ENCODE results near the gene IL13RA1. TPM values are rescaled to one million over a fixed set of nuclear protein-coding genes. Genes with fewer than 3 reads are reported as not detected.
"Not testable (repeated sequence)": the region's sequence is repeated elsewhere in the genome, so short reads cannot be mapped to it uniquely, and the experiment has no call there.

Gene IL13RA1
- total RNA-seq, 4 donors from 2014 or later: 13.9 to 89.6 (median 70.2) TPM

GRCh38 chrX:118802857-118803256 is 75.5 kb downstream of the IL13RA1 start:
- no peaks in the 10 kb centered on the region for H3K27me3 ChIP-seq
- no peaks in the 10 kb centered on the region for H3K4me1 ChIP-seq
- in situ Hi-C loops (cut with MboI; ENCODE audit: low pct_ligation_motif_present in 1 of 4, low pct_unique_long_range_greater_than_20kb in 1 of 4, low sequenced_read_pairs in 3 of 4) (loop anchor here (10.0 to 25.0 kb wide), 4 partner anchors 158 to 341 kb away; no protein-coding TSS in a partner anchor), intact Hi-C loops (cut with DNase I; ENCODE audit: low total_unique reads) (loop anchor here (10.0 kb wide), 1 partner anchor 158 kb away; no protein-coding TSS in a partner anchor)
- 10% methylated on average over 1 of the region's 1 CpG; no CpG with 5 or more reads in 1 of the 2 donors for WGBS, 2 donors (ENCODE audit: low coverage in 1 of 2)
- no peak for DNase-seq
- H3K36me3 ChIP-seq: no peaks in the 10 kb centered on the region
- no peak for TF ChIP-seq POLR2A (IDR thresholded peaks at IDR 0.05)
- TF ChIP-seq POLR2AphosphoS5 (IDR thresholded peaks at IDR 0.05): no peak
- no peak for TF ChIP-seq CTCF (IDR thresholded peaks at IDR 0.05)
- TF ChIP-seq EP300 (IDR thresholded peaks at IDR 0.05; ENCODE audit: low read depth): no peak
- no peak overlapping the region for H3K4me3 ChIP-seq
- H3K27ac ChIP-seq: no peak overlapping the region
- H3K9me3 ChIP-seq: no peaks in the 10 kb centered on the region

- no peaks in the 10 kb centered on the region for H3K4me1 ChIP-seq
- intact Hi-C loops (cut with DNase I; ENCODE audit: low total_unique reads) (loop anchor here (10.0 kb wide), 1 partner anchor 163 kb away; no protein-coding TSS in a partner anchor), in situ Hi-C loops (cut with MboI; ENCODE audit: low pct_ligation_motif_present in 1 of 4, low pct_unique_long_range_greater_than_20kb in 1 of 4, low sequenced_read_pairs in 3 of 4) (loop anchor here (10.0 to 25.0 kb wide), 4 partner anchors 163 to 345 kb away; no protein-coding TSS in a partner anchor)
- H3K27ac ChIP-seq: no peak overlapping the region
- 28 to 40% methylated on average over 1 to 4 of the region's 4 CpGs for WGBS, 2 donors (ENCODE audit: low coverage in 1 of 2)
- H3K4me3 ChIP-seq: no peak overlapping the region
- H3K9me3 ChIP-seq: no peaks in the 10 kb centered on the region
- no peaks in the 10 kb centered on the region for H3K27me3 ChIP-seq
- DNase-seq: peak; percentile 47
- H3K36me3 ChIP-seq: no peaks in the 10 kb centered on the region
- TF ChIP-seq CTCF (IDR thresholded peaks at IDR 0.05): peak; percentile 56 to 63 (median 59)
- no peak for TF ChIP-seq EP300 (IDR thresholded peaks at IDR 0.05; ENCODE audit: low read depth)
These were observed 80.0 kb downstream of the IL13RA1 start for GRCh38 chrX:118807151-118808017.

GRCh38 chrX:118817257-118817656 is 89.9 kb downstream of the IL13RA1 start:
- intact Hi-C loops (cut with DNase I; ENCODE audit: low total_unique reads); H3K4me1 ChIP-seq; H3K4me3 ChIP-seq; H3K27ac ChIP-seq; H3K9me3 ChIP-seq; H3K36me3 ChIP-seq; DNase-seq; H3K27me3 ChIP-seq: not testable (repeated sequence)
- 83 to 100% methylated on average over 4 of the region's 4 CpGs for WGBS, 2 donors (ENCODE audit: low coverage in 1 of 2)
- in situ Hi-C loops (cut with MboI; ENCODE audit: low pct_ligation_motif_present in 1 of 4, low pct_unique_long_range_greater_than_20kb in 1 of 4, low sequenced_read_pairs in 3 of 4): loop anchor here in 2 of 4 donors (25.0 kb wide), 2 partner anchors 180 to 355 kb away; no protein-coding TSS in a partner anchor

GRCh38 chrX:118823263-118824172 is 96.1 kb downstream of the IL13RA1 start, which contains the start of gene ZCCHC12:
TSS of gene ZCCHC12 (plus strand) at chrX:118823824. CDS start at chrX:118825245, 1,421 bp downstream.
- 10 to 50% methylated on average over 2 to 35 of the region's 51 CpGs for WGBS, 2 donors (ENCODE audit: low coverage in 1 of 2)
- intact Hi-C loops (cut with DNase I; ENCODE audit: low total_unique reads) (no loop called here), in situ Hi-C loops (cut with MboI; ENCODE audit: low pct_ligation_motif_present in 1 of 4, low pct_unique_long_range_greater_than_20kb in 1 of 4, low sequenced_read_pairs in 3 of 4) (loop anchor here in 2 of 4 donors (25.0 kb wide), 2 partner anchors 186 to 361 kb away; no protein-coding TSS in a partner anchor)
- DNase-seq: peak; percentile 35
- H3K9me3 ChIP-seq: no peaks in the 10 kb centered on the region
- no peak within 1 kb of the TSS for H3K27ac ChIP-seq
- peak within 1 kb of the TSS in 3 of 4 donors; percentile 6 to 42 (median 18) for H3K4me3 ChIP-seq
- H3K4me1 ChIP-seq: peaks cover 0 to 8% (median 0%) of the 10 kb centered on the region in 4 donors
- peaks cover 43% of the 10 kb centered on the region for H3K27me3 ChIP-seq
- no peaks in the 10 kb centered on the region for H3K36me3 ChIP-seq
- TF ChIP-seq POLR2AphosphoS5 (IDR thresholded peaks at IDR 0.05): no peak
- TF ChIP-seq CTCF (IDR thresholded peaks at IDR 0.05): no peak
- no peak for TF ChIP-seq POLR2A (IDR thresholded peaks at IDR 0.05)
- no peak for TF ChIP-seq EP300 (IDR thresholded peaks at IDR 0.05; ENCODE audit: low read depth)
